HG03520 (cell line): ENCODE results near the gene CLMP.
"Not testable (repeated sequence)": the region's sequence is repeated elsewhere in the genome, so short reads cannot be mapped to it uniquely, and the experiment has no call there.

Source experiments
- ATAC-seq: cut with Tn5 transposase; IDR thresholded peaks from one replicate; pipeline ENCODE4 v1.9.1; 2021; ENCODE audit warnings: mild to moderate bottlenecking, moderate library complexity; ENCODE audit not compliant: unreplicated experiment

The CLMP gene

GRCh38 chr11:123088896-123089295 lies 106.2 kb downstream of the CLMP start:
- ATAC-seq, result not testable (repeated sequence)

GRCh38 chr11:123087657-123088056 lies 107.4 kb downstream of the CLMP start:
- peak; percentile 95 for ATAC-seq

- no peak for ATAC-seq
These were observed 108.7 kb downstream of the CLMP start for GRCh38 chr11:123086305-123086704.

GRCh38 chr11:123085497-123085896 lies 109.6 kb downstream of the CLMP start:
- no peak for ATAC-seq

GRCh38 chr11:123084454-123084853 lies 110.6 kb downstream of the CLMP start:
- no peak for ATAC-seq

DNA sequence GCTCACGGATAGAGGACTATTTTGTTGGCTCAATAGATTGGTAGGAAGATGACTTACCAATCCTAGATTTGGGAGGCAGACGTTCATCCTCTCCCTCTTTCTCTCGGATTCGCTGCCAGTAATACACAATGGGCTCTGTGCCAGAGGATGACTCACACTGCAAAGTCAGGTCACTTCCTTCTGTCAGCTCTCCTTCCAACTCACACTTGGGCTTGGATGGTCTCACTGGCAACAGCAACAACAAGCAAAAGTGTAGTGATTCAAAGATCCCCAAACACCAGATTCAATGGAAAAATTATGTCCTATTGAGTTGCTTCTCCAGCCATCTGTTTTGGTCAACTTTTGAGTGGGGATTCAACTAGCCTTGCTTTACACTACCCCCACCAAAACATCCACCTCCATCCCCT lies 111.4 kb downstream of the CLMP start:
- ATAC-seq, result no peak

GRCh38 chr11:123082977-123083376 lies 112.1 kb downstream of the CLMP start:
- ATAC-seq, result no peak

- ATAC-seq, result no peak
These were observed 115.0 kb downstream of the CLMP start for GRCh38 chr11:123080015-123080414.

DNA sequence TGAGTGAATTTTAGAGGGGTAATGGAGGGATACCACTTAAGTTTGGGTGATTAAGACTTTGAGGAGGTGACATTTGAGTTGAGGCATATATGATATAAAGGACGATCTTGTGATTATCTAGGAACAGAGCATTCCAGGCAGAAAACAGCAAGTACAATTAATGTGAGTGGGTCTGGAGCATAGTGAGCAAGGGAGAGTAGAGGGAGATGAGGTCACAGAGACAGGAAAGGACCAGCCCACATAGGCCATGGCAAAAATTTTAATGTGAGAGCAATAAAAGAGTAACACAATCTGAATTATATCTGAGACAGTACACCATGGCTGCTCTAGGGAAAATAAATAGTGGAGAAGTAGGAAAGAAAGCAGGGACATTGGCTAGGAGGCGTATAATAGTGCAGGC lies 118.6 kb downstream of the CLMP start:
- ATAC-seq, result no peak

GRCh38 chr11:123073343-123074057 lies 121.5 kb downstream of the CLMP start:
- ATAC-seq, result no peak

- no peak for ATAC-seq
These were observed 122.3 kb downstream of the CLMP start for GRCh38 chr11:123072762-123073161.

DNA sequence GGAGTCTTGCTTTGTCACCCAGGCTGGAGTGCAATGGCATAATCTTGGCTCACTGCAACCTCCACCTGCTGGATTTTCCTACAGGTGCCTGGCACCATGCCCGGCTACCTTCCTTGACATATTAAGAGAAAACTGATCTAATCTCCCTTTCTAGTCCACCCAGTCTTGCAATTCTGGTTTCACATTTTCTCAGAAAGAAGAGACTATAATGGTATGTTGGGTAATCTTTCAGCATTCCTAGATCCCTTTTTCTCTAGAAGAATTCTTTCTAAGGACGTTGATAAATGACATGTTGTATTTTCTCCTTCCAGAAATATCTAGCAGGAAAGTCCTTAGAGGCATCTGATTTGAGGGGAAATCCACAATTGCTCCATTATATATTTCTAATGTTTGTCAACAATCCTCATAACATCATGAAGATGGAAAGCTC lies 122.7 kb downstream of the CLMP start:
- ATAC-seq, result no peak

GRCh38 chr11:123069908-123070821 lies 124.9 kb downstream of the CLMP start:
- ATAC-seq, result peak; percentile 57

DNA sequence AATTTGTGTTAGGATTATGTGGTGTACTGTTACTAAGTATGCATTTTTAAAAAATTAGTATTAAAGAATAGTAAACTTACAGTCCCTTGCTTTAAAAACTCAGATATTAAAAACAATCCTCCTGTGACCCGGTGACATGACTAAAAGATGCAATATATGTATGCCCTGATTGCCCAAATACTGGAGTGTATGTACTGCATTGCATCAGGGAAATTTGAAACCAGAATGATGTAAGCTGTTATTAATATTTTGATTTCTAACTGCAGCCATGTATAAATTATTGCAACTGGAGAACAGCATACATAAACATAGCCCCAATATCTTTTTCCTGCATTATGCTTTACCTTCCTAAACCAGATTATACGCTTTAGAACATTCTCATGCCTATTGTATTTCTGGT lies 129.4 kb downstream of the CLMP start:
- no peak for ATAC-seq

DNA sequence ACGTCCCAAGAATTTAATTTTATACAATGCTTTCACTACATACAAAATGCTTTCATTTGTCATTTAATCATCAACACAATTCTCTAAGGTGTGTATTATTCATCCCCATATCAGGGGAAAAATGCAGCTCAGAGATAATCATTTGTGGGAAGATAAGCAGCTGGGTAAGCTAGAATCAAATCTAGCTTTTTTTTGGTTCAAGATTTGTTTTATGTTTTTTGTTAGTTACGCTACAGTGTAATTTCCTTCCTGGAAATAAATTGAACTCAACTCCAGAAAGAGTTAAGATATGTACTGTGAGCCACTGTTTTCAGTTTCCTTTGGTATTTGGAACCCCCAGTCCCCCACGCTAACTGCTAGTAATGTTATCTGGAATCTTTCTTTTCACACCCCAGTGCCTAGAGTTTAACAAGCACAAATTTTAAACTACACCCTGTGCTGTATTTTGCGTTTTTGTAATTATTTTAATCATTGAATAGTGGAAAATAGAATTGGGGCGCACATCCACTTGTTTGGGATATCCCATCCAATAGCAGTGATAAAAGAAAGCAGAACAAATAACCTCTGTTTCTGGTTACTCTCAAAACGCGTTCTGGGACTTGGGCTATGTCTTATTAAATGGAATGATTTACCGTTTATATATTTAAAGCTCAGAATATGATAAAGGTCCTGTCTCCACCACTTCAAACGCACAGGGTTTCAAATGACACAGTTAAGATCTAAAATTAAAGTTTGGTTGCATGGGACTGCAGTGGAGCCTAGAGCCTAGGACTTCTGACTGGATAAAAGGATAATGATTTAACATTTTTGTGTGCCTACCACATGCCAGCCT lies 131.0 kb downstream of the CLMP start:
- no peak for ATAC-seq

- ATAC-seq, result no peak
These were observed 131.9 kb downstream of the CLMP start for GRCh38 chr11:123062892-123063825.

DNA sequence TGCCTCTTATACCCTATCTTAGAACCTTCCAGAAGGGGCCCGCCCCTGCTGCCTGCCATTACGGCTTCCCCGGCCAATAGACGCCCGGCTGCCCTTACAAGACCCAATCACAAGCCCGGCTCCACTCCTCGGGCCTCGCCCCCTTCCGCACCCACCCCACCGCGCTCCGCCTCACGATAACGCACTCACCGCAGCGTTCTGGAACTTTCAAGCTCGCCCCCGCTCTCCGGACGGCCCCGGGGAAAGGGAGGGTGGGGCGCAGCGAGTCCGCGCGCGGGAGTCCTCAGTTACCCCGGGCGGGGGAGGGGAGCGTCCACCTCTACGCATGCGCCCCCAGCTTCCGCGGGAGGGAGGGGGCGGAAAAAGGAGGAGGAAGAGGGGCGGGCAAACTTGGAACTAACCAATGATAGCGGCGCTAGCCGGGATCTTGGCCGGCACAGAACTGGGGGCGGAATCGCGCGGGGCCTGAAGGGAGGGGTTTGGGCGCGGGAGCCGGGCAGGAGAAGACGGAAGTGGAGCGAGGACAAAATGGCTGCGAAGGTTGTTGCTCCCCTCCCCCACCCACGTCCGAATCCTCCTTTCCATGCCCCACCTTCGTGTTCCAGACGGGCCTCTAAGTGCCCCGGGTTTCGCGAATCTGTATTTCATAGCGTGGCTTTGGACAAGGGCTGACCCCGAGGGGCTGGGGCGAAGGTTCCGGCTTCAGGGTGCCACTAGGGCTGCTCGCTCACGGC lies 132.7 kb downstream of the CLMP start:
- ATAC-seq, result peak; percentile 85

DNA sequence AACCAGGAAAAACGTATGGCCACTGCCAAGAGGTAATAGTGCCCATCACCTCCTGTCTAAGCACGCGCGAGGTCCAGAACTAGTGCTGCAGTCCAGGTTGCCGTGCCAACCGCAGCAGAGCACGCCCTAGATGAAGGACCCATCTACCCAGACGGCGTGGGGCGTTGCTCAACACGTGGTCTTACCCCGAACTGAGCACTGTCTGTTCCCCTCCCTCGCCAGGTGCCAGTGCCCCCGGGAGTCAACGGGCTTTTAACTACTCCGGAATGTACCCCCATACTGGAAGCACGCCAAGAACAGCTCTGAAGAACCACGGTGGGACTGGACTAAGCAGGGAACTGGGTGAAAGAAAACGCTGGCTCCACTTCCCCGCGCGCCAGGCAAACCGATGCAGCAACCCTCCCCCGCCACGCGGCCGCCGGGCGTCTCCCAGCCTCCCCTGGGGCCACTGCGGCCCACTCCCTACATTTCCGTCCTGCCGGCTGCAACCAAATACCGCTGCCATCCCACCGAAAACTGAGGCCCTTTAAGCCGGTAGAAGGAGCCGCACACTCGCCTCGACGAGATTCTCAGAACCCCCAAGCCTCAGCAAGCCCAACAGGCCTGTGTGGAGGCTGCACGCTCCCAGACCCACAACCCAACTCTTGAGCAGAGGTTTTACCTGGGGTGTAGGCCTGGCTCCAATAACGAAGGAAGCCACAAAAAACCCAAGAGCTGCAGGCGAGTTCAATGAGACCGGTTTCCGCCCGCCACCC lies 133.5 kb downstream of the CLMP start, which contains the start of gene HSPA8:
Gene HSPA8, minus strand, starts transcription at position 734 of the 755 bp plus-strand sequence. CDS start 812 bp downstream, outside the sequence.
- peak; percentile 13 for ATAC-seq
